DOHH2 (cell line): Measurements from ENCODE around the gene TAGLN3.

Source experiments
- H3F3A ChIP-seq: fragments of 200-600 bp; sonication (generic), shearing (Covaris generic); 2 replicates; pipeline ENCODE4 v1.6.0; 2016; ENCODE audit warnings: antibody characterized with exemption, mild to moderate bottlenecking; ENCODE audit not compliant: control insufficient read depth, insufficient read depth
- H3K27ac ChIP-seq: fragments of 200-600 bp; sonication (generic); 2 replicates; pipeline ENCODE4 v1.5.1; 2014; ENCODE audit warnings: low read depth, mild to moderate bottlenecking, low read length, moderate library complexity
- H3K27me3 ChIP-seq: fragments of 200-600 bp; sonication (generic); 2 replicates; pipeline ENCODE4 v1.6.1; 2014; ENCODE audit warnings: mild to moderate bottlenecking, low read length, mixed read lengths; ENCODE audit not compliant: control insufficient read depth
- H3K36me3 ChIP-seq: fragments of 200-600 bp; sonication (generic); 2 replicates; pipeline ENCODE4 v1.6.1; 2014; ENCODE audit warnings: mild to moderate bottlenecking, low read length, moderate library complexity, mixed read lengths; ENCODE audit not compliant: control insufficient read depth
- H3K4me1 ChIP-seq: fragments of 200-600 bp; sonication (generic); 2 replicates; pipeline ENCODE4 v1.6.1; 2014; ENCODE audit warnings: mild to moderate bottlenecking, low read length, mixed read lengths; ENCODE audit not compliant: control insufficient read depth
- H3K4me2 ChIP-seq: fragments of 200-600 bp; sonication (generic); 2 replicates; pipeline ENCODE4 v1.6.0; 2014; ENCODE audit warnings: mild to moderate bottlenecking, low read length, moderate library complexity
- H3K4me3 ChIP-seq: fragments of 200-600 bp; sonication (generic); 2 replicates; pipeline ENCODE4 v1.5.1; 2014; ENCODE audit warnings: mild to moderate bottlenecking, low read length, mixed read lengths
- H3K79me2 ChIP-seq: fragments of 200-600 bp; sonication (generic); 2 replicates; pipeline ENCODE4 v1.6.1; 2014; ENCODE audit warnings: mild to moderate bottlenecking, low read length, mixed read lengths; ENCODE audit not compliant: control insufficient read depth
- H3K9me2 ChIP-seq: fragments of 200-600 bp; sonication (generic); replicated peaks from 2 replicates; pipeline ENCODE4 v1.6.1; 2014; ENCODE audit warnings: mild to moderate bottlenecking, low read length, mixed read lengths; ENCODE audit not compliant: control insufficient read depth
- H3K9me3 ChIP-seq: fragments of 200-600 bp; sonication (generic); 2 replicates; pipeline ENCODE4 v1.6.1; 2014; ENCODE audit warnings: antibody characterized with exemption, low read length, mixed read lengths; ENCODE audit not compliant: control insufficient read depth, insufficient read depth
- H4K20me1 ChIP-seq: fragments of 200-600 bp; sonication (generic); 2 replicates; pipeline ENCODE4 v1.6.0; 2014; ENCODE audit warnings: low read depth, mild to moderate bottlenecking, antibody characterized with exemption, low read length, moderate library complexity; ENCODE audit not compliant: control insufficient read depth, insufficient read depth
- EZH2phosphoT487 ChIP-seq: fragments of 200-600 bp; sonication (generic); IDR thresholded peaks from 2 replicates; pipeline ENCODE4 v1.6.1; 2017; ENCODE audit warnings: borderline replicate concordance, mild to moderate bottlenecking, antibody characterized with exemption, low read length, moderate library complexity, mixed read lengths
- TF ChIP-seq, protein P1 (sequence below): fragments of 200-600 bp; sonication (generic); IDR thresholded peaks from one replicate; pipeline ENCODE4 v1.5.1; 2014; ENCODE audit warnings: antibody characterized with exemption, mild to moderate bottlenecking, low read depth, low read length; ENCODE audit not compliant: poor library complexity, severe bottlenecking

TAGLN3 gene

DNA sequence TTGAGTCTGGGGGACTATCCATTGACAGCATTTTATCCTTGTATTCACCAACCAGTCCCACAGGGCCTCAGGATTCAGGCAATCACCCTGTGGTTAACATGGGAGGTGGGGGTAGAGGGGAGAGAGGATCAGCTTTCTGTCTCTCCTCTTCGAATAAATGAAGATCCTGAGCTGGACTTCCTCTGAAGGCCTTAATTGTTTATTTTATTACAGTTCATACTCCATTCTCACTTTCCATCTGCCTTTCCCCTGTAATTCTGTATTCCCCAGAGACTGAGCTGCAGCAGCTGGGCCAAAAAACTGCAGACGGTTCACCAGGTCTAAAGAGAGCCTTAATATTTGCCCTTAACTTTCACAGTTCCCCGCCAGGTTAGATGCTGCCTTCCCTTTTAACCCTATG is 11.9 kb downstream of the TAGLN3 start:
- Histone ChIP-seq H3K4me1 (peaks cover 25% of the 10 kb centered on the region), H3K27ac (no peak overlapping the region), H4K20me1 (no peaks in the 10 kb centered on the region), H3K9me2 (no peaks in the 10 kb centered on the region), H3K27me3 (no peaks in the 10 kb centered on the region), H3F3A (no peaks in the 10 kb centered on the region), H3K36me3 (no peaks in the 10 kb centered on the region), H3K4me2 (0 out of 2 replicates have a peak overlapping the region, but pooled peaks have one; percentile 8), H3K4me3 (no peak overlapping the region), H3K79me2 (no peaks in the 10 kb centered on the region), H3K9me3 (no peaks in the 10 kb centered on the region)
- TF ChIP-seq, protein P1, sequence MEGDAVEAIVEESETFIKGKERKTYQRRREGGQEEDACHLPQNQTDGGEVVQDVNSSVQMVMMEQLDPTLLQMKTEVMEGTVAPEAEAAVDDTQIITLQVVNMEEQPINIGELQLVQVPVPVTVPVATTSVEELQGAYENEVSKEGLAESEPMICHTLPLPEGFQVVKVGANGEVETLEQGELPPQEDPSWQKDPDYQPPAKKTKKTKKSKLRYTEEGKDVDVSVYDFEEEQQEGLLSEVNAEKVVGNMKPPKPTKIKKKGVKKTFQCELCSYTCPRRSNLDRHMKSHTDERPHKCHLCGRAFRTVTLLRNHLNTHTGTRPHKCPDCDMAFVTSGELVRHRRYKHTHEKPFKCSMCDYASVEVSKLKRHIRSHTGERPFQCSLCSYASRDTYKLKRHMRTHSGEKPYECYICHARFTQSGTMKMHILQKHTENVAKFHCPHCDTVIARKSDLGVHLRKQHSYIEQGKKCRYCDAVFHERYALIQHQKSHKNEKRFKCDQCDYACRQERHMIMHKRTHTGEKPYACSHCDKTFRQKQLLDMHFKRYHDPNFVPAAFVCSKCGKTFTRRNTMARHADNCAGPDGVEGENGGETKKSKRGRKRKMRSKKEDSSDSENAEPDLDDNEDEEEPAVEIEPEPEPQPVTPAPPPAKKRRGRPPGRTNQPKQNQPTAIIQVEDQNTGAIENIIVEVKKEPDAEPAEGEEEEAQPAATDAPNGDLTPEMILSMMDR: no peak
- TF ChIP-seq EZH2phosphoT487: no peak

DNA sequence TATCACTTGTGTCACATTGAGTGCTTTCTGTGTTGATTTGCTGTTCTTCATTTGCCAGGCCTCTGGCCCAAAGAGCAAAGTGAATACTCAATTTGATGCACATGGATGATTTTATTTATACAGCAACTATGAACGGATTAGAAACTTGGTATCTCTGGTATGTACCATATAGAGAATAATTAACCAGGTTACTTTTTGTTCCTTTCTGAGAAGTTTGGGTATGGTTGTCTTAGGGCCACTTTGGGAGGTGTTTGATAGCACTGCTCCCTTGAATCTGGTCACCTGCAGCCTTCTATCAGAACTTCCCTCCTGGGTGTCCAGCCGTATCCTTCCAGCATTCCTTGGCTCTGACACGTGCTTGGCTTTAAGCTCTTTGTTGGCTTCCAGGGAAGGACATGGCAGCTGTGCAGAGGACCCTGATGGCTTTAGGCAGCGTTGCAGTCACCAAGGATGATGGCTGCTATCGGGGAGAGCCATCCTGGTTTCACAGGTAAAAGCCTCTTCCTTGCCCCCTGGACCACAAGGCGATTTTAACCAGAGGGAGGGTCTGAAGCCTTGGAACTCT is 12.7 kb downstream of the TAGLN3 start:
- H3K4me3 ChIP-seq: no peak overlapping the region
- H4K20me1 ChIP-seq: no peaks in the 10 kb centered on the region
- H3K36me3 ChIP-seq: no peaks in the 10 kb centered on the region
- H3K27me3 ChIP-seq: no peaks in the 10 kb centered on the region
- no peaks in the 10 kb centered on the region for H3K9me3 ChIP-seq
- H3K4me2 ChIP-seq: no peak overlapping the region
- H3K27ac ChIP-seq: no peak overlapping the region
- H3K79me2 ChIP-seq: no peaks in the 10 kb centered on the region
- H3K4me1 ChIP-seq: peaks cover 25% of the 10 kb centered on the region
- H3F3A ChIP-seq: no peaks in the 10 kb centered on the region
- TF ChIP-seq, protein P1: no peak
- no peaks in the 10 kb centered on the region for H3K9me2 ChIP-seq

DNA sequence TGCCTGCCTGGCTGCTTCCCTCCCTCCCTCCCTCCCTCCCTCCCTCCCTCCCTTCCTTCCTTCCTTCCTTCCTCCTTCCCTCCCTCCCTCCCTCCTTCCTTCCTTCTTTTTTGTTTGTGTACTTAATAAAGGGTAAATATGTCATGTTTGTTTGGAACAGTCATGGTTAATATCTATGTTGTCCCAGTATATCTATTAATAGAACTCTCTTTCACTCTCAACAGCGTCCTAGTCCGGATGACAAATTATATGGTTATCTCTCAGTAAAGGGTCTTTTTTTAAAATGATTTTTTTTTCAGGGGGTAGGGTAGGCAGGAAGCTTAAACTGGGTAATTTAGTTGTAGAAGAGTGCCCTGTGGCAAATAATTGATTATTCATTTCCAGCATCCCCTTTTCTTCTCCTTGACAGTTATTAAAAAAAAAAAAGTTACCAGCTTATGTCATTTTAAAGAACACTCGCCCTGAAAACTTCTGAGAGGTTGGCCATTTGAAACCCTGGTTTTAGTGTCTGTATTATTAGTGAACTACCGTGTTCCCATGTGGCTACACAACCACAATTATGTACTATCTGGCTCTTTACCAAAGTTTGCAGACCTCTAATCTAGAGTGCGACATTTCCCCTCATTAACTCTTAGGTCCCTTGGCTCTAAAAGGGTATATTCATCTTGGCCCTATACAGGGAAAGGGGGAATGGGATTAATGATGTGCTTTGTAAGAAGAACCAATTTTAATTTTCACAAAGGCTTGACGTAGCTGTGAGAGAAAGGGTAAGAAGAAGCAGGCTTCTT is 13.7 kb downstream of the TAGLN3 start:
- H3K79me2 ChIP-seq: no peaks in the 10 kb centered on the region
- no peaks in the 10 kb centered on the region for H3K9me3 ChIP-seq
- no peaks in the 10 kb centered on the region for H3K9me2 ChIP-seq
- no peak overlapping the region for H3K4me2 ChIP-seq
- H4K20me1 ChIP-seq: no peaks in the 10 kb centered on the region
- no peaks in the 10 kb centered on the region for H3K27me3 ChIP-seq
- H3F3A ChIP-seq: no peaks in the 10 kb centered on the region
- H3K27ac ChIP-seq: no peak overlapping the region
- TF ChIP-seq, protein P1: no peak
- TF ChIP-seq EZH2phosphoT487: no peak
- H3K4me3 ChIP-seq: no peak overlapping the region
- no peaks in the 10 kb centered on the region for H3K36me3 ChIP-seq
- H3K4me1 ChIP-seq: peaks cover 25% of the 10 kb centered on the region
